Neuron (in vitro differentiated cells): ENCODE data around the gene RIN1.

ENCODE experiments used
- H2AFZ ChIP-seq: one replicate; pipeline ENCODE4 v1.6.1; 2013; ENCODE audit warnings: low read depth, mild to moderate bottlenecking, inconsistent platforms, low read length, moderate library complexity
- H3K27me3 ChIP-seq: one replicate; pipeline ENCODE4 v1.6.1; 2013; ENCODE audit warnings: low read length; ENCODE audit not compliant: insufficient read depth
- H3K36me3 ChIP-seq: one replicate; pipeline ENCODE4 v1.6.1; 2013; ENCODE audit warnings: low read length; ENCODE audit not compliant: insufficient read depth
- H3K4me1 ChIP-seq: one replicate; pipeline ENCODE4 v1.6.1; 2013; ENCODE audit warnings: low read length; ENCODE audit not compliant: insufficient read depth
- H3K4me3 ChIP-seq: 2 replicates; pipeline ENCODE4 v1.5.1; 2013; ENCODE audit warnings: mild to moderate bottlenecking, low read length, moderate library complexity
- H3K9me3 ChIP-seq: one replicate; pipeline ENCODE4 v1.6.1; 2013; ENCODE audit warnings: low read length

Gene RIN1

GRCh38 chr11:66335531-66336233 is 552 bp downstream of the RIN1 start:
- H3K4me3 ChIP-seq, result peak overlapping the region; percentile 46
- no peaks in the 10 kb centered on the region for H3K27me3 ChIP-seq
- H2AFZ ChIP-seq, result peak overlapping the region; percentile 8
- peaks cover 26% of the 10 kb centered on the region for H3K36me3 ChIP-seq
- H3K9me3 ChIP-seq, result no peaks in the 10 kb centered on the region
- H3K4me1 ChIP-seq, result peaks cover 31% of the 10 kb centered on the region

- Histone ChIP-seq H3K4me3 (peak overlapping the region; percentile 46), H3K9me3 (no peaks in the 10 kb centered on the region), H3K4me1 (peaks cover 31% of the 10 kb centered on the region), H3K36me3 (peaks cover 17% of the 10 kb centered on the region), H2AFZ (no peak overlapping the region), H3K27me3 (no peaks in the 10 kb centered on the region)
Observed at GRCh38 chr11:66334605-66335442, 1.4 kb downstream of the RIN1 start.

DNA sequence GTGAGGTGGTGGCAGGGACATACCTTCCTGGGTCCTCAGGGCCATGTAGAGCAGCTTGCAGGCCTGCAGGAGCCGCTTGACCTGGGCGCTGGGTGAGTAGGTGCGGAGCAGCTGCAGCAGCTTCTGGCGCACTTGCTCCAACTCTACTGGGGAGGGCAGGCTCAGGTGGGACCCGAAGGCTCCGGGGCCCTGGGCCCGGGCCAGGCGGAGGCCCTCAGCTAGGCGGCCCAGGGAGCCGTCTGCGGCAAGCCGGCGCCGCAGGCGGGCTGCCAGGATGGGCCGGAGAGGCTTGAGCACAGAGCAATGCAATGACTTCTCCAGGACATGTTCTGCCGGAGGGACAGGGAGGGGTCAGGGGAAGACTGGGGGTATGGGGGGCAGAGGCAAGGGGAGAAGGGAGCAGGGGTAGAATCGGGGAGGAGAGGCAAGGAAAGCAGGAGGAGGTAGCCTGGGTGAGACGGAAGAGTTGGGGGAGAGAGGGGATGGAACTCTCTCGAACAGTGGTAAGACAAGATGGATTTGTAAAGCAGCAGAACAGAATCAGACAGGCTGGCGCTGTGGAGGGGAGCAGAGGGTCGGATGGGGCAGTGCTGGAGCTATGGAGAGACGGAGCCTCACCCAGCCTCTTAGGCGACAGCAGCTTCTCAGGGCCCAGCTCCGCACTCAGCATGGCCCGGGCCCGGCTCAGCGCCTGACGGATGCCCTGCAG is 2.2 kb downstream of the RIN1 start:
- H2AFZ ChIP-seq, result no peak overlapping the region
- peaks cover 31% of the 10 kb centered on the region for H3K4me1 ChIP-seq
- no peak overlapping the region for H3K4me3 ChIP-seq
- no peaks in the 10 kb centered on the region for H3K9me3 ChIP-seq
- H3K27me3 ChIP-seq, result no peaks in the 10 kb centered on the region
- peaks cover 10% of the 10 kb centered on the region for H3K36me3 ChIP-seq

GRCh38 chr11:66333220-66333877 is 2.9 kb downstream of the RIN1 start:
- peaks cover 36% of the 10 kb centered on the region for H3K4me1 ChIP-seq
- no peak overlapping the region for H3K4me3 ChIP-seq
- no peaks in the 10 kb centered on the region for H3K9me3 ChIP-seq
- peaks cover 4% of the 10 kb centered on the region for H3K36me3 ChIP-seq
- no peaks in the 10 kb centered on the region for H3K27me3 ChIP-seq
- H2AFZ ChIP-seq, result no peak overlapping the region

DNA sequence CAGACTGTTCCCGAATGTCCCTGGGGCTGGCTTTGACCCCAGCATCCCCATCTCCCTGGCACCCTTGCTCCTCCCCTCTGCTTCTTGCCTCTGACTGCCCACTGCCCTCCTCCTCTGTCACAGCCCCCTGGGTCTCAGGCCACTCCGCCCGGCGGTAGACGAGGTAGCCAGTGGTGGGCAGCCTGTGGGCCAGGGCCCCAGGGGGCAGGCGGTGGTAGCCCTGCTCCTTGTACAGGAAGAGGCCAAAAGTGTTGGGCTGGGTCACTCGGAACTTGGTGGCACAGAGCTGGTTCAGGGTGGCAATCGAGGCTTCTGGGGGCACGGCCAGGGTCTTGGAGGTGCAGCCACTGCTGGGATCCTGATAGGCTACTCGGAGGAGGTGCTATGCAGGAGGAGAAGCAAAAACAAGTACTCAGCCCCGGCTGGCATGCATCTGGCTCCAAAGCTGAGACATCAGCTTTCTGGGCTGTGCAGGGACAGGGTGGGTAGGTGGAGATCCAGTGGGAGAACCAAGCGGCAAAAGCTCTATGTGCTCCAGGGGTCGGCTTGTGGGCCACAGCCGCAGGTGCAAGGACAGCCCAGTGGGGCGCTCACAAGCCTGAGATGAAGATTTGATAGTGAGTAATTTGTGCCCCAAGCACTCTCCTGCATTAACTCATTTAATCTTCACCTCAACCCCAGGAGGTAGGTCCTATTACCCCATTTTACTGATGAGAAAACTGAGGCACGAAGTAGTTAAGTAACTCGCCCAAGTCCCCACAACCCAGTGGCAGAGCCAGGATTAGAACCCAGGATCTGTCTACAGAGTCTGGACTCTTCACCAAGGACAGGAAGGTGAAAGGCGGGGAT is 3.6 kb downstream of the RIN1 start:
- Histone ChIP-seq H3K4me1 (peaks cover 36% of the 10 kb centered on the region), H3K4me3 (no peak overlapping the region), H2AFZ (no peak overlapping the region), H3K9me3 (no peaks in the 10 kb centered on the region), H3K36me3 (no peaks in the 10 kb centered on the region), H3K27me3 (no peaks in the 10 kb centered on the region)

- Histone ChIP-seq H3K4me3 (no peak overlapping the region), H3K36me3 (no peaks in the 10 kb centered on the region), H3K9me3 (no peaks in the 10 kb centered on the region), H3K27me3 (no peaks in the 10 kb centered on the region), H3K4me1 (peaks cover 36% of the 10 kb centered on the region), H2AFZ (no peak overlapping the region)
Observed at GRCh38 chr11:66331542-66332370, 4.5 kb downstream of the RIN1 start.

DNA sequence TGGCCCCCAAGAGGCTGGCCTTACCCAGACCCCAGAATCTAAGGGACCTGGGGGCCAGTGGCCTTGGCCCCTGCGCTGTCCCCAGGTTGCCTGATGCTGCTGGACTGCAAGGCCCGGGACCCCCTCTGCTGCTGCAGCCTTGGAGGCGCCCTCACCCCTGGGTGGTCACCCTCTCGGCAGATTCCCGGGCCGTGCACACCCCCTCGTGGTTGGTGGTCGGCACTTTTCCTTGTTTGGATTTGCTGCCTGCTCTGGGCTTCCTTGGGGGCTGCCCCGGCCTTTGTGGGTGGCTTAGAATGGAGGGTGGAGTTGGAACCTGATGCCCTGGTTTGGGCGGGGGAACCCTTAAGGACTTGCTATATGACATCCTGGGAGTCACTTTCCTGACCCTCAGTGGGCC is 5.3 kb downstream of the RIN1 start:
- Histone ChIP-seq H3K4me3 (no peak overlapping the region), H3K9me3 (no peaks in the 10 kb centered on the region), H3K36me3 (no peaks in the 10 kb centered on the region), H3K4me1 (peaks cover 36% of the 10 kb centered on the region), H3K27me3 (no peaks in the 10 kb centered on the region), H2AFZ (no peak overlapping the region)

GRCh38 chr11:66329165-66329673 is 7.0 kb downstream of the RIN1 start:
- H3K9me3 ChIP-seq, result no peaks in the 10 kb centered on the region
- no peak overlapping the region for H3K4me3 ChIP-seq
- H3K4me1 ChIP-seq, result peaks cover 38% of the 10 kb centered on the region
- H3K36me3 ChIP-seq, result no peaks in the 10 kb centered on the region
- no peak overlapping the region for H2AFZ ChIP-seq
- no peaks in the 10 kb centered on the region for H3K27me3 ChIP-seq

GRCh38 chr11:66328302-66329144 is 7.7 kb downstream of the RIN1 start:
- peaks cover 38% of the 10 kb centered on the region for H3K4me1 ChIP-seq
- no peaks in the 10 kb centered on the region for H3K36me3 ChIP-seq
- H2AFZ ChIP-seq, result peak overlapping the region; percentile 15
- no peaks in the 10 kb centered on the region for H3K27me3 ChIP-seq
- peak overlapping the region; percentile 24 for H3K4me3 ChIP-seq
- no peaks in the 10 kb centered on the region for H3K9me3 ChIP-seq

GRCh38 chr11:66328031-66328301 is 8.3 kb downstream of the RIN1 start:
- Histone ChIP-seq H3K4me1 (peaks cover 38% of the 10 kb centered on the region), H3K27me3 (no peaks in the 10 kb centered on the region), H3K4me3 (no peak overlapping the region)

More at GRCh38 chr11:66328031-66328301, 8.3 kb downstream of the RIN1 start:
- Histone ChIP-seq H2AFZ (no peak overlapping the region), H3K36me3 (no peaks in the 10 kb centered on the region), H3K9me3 (no peaks in the 10 kb centered on the region)
